ENCODE measurements around the gene CDT1.

Gene CDT1

GRCh38 chr16:88838566-88838965 lies 35.0 kb downstream of the CDT1 start:
- DNase-seq (ENCODE audit: low read depth), result no peak

- no peak for DNase-seq (ENCODE audit: low read depth)
Observed at GRCh38 chr16:88839026-88839529, 35.5 kb downstream of the CDT1 start.

- no peak for DNase-seq (ENCODE audit: low read depth)
Observed at GRCh38 chr16:88839745-88840599, 36.4 kb downstream of the CDT1 start.

- no peak for DNase-seq (ENCODE audit: low read depth)
Observed at GRCh38 chr16:88840600-88841215, 37.1 kb downstream of the CDT1 start.

GRCh38 chr16:88841521-88842307 lies 38.1 kb downstream of the CDT1 start:
- no peak for DNase-seq (ENCODE audit: low read depth)

- DNase-seq (ENCODE audit: low read depth), result no peak
Observed at GRCh38 chr16:88842308-88842756, 38.7 kb downstream of the CDT1 start.

GRCh38 chr16:88842806-88843205 lies 39.2 kb downstream of the CDT1 start:
- no peak for DNase-seq (ENCODE audit: low read depth)

GRCh38 chr16:88843256-88843655 lies 39.7 kb downstream of the CDT1 start:
- DNase-seq (ENCODE audit: low read depth), result no peak

- no peak for DNase-seq (ENCODE audit: low read depth)
Observed at GRCh38 chr16:88844419-88845036, 40.9 kb downstream of the CDT1 start.

- no peak for DNase-seq (ENCODE audit: low read depth)
Observed at GRCh38 chr16:88846088-88846487, 42.5 kb downstream of the CDT1 start.

GRCh38 chr16:88847654-88848053 lies 44.1 kb downstream of the CDT1 start:
- DNase-seq (ENCODE audit: low read depth), result no peak

- no peak for DNase-seq (ENCODE audit: low read depth)
Observed at GRCh38 chr16:88848557-88848956, 45.0 kb downstream of the CDT1 start.

GRCh38 chr16:88850531-88851199 lies 47.1 kb downstream of the CDT1 start:
- DNase-seq (ENCODE audit: low read depth), result no peak

- no peak for DNase-seq (ENCODE audit: low read depth)
Observed at GRCh38 chr16:88851616-88852015, 48.0 kb downstream of the CDT1 start.

GRCh38 chr16:88853325-88853941 lies 49.8 kb downstream of the CDT1 start:
- DNase-seq (ENCODE audit: low read depth), result no peak

- DNase-seq (ENCODE audit: low read depth), result no peak
Observed at GRCh38 chr16:88854306-88855111, 50.9 kb downstream of the CDT1 start.

- no peak for DNase-seq (ENCODE audit: low read depth)
Observed at GRCh38 chr16:88855176-88855575, 51.6 kb downstream of the CDT1 start.

GRCh38 chr16:88855736-88856121 lies 52.1 kb downstream of the CDT1 start:
- DNase-seq (ENCODE audit: low read depth), result no peak

- no peak for DNase-seq (ENCODE audit: low read depth)
Observed at GRCh38 chr16:88856122-88856827, 52.7 kb downstream of the CDT1 start.
